IPS-18a (cell line): ENCODE measurements around the gene CENPM.

ENCODE experiments used
- H3K27ac ChIP-seq: one replicate; pipeline ENCODE4 v1.5.1; 2013; ENCODE audit warnings: low read length
- H3K27me3 ChIP-seq: one replicate; pipeline ENCODE4 v1.6.1; 2013; ENCODE audit warnings: mild to moderate bottlenecking, low read length; ENCODE audit not compliant: control insufficient read depth, insufficient read depth
- H3K36me3 ChIP-seq: one replicate; pipeline ENCODE4 v1.6.1; 2013; ENCODE audit warnings: low read depth, low read length; ENCODE audit not compliant: control insufficient read depth
- H3K4me1 ChIP-seq: one replicate; pipeline ENCODE4 v1.6.1; 2013; ENCODE audit warnings: low read depth, low read length; ENCODE audit not compliant: control insufficient read depth
- H3K4me3 ChIP-seq: one replicate; pipeline ENCODE4 v1.5.1; 2013; ENCODE audit warnings: low read length
- H3K9ac ChIP-seq: one replicate; pipeline ENCODE4 v1.6.1; 2013; ENCODE audit warnings: mild to moderate bottlenecking, low read length, moderate library complexity
- H3K9me3 ChIP-seq: one replicate; pipeline ENCODE4 v1.6.1; 2013; ENCODE audit warnings: low read depth, low read length; ENCODE audit not compliant: control insufficient read depth

CENPM gene

DNA sequence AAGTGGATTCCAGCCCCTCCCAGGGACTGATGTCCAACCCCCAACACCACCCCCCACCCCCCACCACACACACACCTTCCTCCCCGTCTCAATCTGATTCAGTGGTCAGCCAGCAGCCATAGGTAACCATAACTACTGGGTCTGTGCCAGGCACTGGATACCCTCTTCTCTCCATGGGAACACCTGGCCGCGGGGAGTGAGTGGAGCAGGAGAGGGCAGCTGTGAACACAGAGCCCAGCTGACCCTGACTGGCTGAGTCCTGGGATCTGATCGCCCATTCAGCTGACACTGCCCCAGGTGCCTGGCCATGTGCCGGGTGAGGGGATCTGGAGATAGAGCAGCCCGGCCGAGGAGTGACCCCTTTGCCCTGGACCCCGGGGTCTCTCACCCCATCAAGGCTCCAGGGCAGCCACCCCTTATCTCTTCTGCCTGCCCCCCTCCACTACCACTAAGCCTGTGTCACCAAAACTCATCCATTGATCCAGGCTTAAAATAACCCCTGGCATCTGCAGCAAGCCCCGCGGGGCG, 29.5 kb downstream of the CENPM start:
- H3K36me3 ChIP-seq = no peaks in the 10 kb centered on the region
- H3K9me3 ChIP-seq = no peaks in the 10 kb centered on the region
- H3K4me1 ChIP-seq = no peaks in the 10 kb centered on the region
- no peak overlapping the region for H3K27ac ChIP-seq
- H3K27me3 ChIP-seq = peaks cover 96% of the 10 kb centered on the region
- no peak overlapping the region for H3K4me3 ChIP-seq
- no peak overlapping the region for H3K9ac ChIP-seq

DNA sequence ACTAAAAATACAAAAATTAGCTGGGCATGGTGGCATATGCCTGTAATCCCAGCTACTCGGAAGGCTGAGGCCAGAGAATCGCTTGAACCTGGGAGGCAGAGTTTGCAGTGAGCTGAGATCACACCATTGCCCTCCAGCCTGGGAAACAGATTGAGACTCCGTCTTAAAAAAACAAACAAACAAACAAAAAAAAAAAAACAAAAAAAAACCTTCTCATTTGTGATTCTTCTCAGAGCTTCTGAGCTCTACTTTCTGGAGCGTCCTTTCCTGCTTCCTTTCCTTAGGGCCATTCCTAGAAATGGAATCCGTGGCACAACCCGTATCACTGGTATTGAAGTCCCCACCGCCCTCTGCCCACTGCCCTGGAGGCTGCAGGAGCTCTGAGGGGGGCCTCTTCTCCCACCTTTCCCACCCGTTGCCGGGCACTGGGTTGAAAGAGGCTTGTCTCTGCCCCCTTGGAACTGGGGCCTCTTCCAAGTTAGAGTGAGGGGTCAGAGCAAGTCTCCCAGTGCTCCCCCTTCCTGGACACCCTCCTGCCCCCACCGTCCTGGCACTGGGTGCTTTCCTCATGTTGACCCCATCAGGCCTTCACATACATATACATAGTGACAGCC, 30.1 kb downstream of the CENPM start:
- Histone ChIP-seq H3K36me3 (no peaks in the 10 kb centered on the region), H3K4me1 (no peaks in the 10 kb centered on the region), H3K27ac (no peak overlapping the region), H3K4me3 (no peak overlapping the region), H3K9ac (no peak overlapping the region), H3K27me3 (peaks cover 96% of the 10 kb centered on the region), H3K9me3 (no peaks in the 10 kb centered on the region)

DNA sequence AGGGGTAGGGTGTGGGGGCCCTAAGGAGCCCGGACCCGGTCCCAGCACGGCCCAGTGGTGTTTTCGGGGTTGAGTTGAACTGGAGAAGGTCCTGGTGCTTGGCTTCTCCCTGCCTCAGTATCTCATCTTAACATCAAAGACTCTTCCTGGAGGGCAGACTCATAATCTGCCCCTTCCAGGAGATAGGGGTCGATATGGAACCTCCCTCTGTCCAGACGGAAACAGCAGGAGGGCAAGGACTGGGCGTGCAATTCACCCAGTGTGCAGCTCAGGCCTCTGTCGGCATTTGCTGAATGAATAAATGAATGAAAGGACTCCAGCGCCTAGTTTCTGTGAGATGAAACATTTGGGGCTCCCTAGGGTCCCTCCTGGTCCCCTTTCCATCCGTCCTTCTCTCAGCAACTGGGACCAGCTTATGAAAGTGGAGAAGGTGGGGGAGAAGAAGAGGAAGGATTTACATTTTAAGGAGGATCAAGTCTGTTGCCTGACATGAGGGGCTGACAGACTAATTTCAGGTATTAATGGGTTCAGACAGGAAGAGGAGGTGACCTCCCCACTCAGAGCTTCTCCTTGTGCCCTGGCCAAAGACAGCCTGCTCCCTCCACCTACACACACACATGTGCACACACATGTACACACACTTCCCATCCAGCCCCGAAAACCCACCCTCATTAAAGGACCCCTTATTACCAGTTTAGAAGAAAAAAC, 31.0 kb downstream of the CENPM start:
- Histone ChIP-seq H3K27ac (no peak overlapping the region), H3K36me3 (no peaks in the 10 kb centered on the region), H3K27me3 (peaks cover 98% of the 10 kb centered on the region), H3K9me3 (no peaks in the 10 kb centered on the region), H3K9ac (no peak overlapping the region), H3K4me3 (peak overlapping the region; percentile 48), H3K4me1 (no peaks in the 10 kb centered on the region)

DNA sequence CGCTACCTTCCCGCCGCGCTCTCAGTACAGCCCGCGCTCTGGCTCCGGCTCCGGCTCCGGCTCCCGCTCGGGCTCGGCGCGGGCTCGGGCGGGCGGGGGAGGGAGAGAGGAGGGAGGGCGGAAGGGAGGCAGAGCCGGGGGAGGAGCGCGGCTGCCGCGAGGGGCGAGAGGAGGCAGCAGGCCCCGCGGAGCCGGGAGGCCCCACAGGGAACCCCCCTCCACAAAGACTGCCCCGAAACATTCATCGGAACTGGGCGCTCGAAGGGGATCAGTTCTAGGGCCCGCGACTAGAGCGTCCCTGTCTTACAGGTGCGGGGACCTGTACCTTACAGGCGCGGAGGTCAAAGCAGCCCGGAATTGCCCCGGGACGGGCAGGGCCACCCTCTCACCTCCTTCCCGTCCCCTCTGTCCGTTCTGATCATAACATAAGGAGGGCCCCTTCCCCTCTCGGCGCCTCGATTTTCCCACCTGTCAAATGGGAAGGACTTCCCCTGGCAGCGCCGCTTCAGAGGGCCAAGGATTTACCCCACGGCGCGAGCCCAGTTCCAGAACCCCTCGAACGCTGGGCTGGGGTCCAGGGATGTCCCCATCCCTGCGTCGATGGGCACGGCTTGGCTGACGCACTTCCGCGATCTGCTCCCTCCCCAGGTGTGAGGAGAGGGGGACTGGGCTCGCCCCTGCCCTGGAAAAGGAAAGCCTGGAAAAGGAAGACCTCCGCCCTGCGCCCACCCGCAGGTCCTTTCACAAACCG, 31.7 kb downstream of the CENPM start, which contains the start of gene SHISA8:
Gene SHISA8, minus strand, starts transcription at position 40 of the 751 bp plus-strand sequence. CDS start 407 bp downstream, outside the sequence.
- no peak within 1 kb of the TSS for H3K27ac ChIP-seq
- peaks cover 98% of the 10 kb centered on the region for H3K27me3 ChIP-seq

DNA sequence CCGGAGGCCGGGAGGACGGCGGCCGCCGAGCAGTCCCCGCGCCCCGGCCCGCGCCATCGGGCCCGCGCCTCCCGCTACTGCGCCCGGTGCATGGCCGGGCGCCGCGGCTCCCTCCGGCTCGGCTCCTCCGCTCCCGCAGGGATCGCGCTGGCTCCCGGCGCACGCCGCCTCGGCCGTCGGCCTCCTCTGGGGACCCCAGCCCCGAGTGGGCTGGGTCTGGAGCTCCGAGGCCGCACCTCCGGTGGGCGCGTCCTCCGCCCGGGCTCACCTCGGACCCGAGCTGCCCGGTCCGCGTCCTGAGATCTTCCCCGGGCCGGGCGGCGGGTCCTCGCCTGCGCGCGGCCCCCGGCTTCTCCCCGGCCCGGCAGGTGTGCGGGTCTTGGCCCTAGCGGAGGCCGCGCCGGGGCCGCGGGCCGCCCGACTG, 32.3 kb downstream of the CENPM start:
- no peaks in the 10 kb centered on the region for H3K4me1 ChIP-seq
- H3K9me3 ChIP-seq = no peaks in the 10 kb centered on the region
- no peak overlapping the region for H3K27ac ChIP-seq
- no peaks in the 10 kb centered on the region for H3K36me3 ChIP-seq
- H3K4me3 ChIP-seq = no peak overlapping the region
- peaks cover 100% of the 10 kb centered on the region for H3K27me3 ChIP-seq
- no peak overlapping the region for H3K9ac ChIP-seq

More for the DNA sequence above, 31.7 kb downstream of the CENPM start, which contains the start of gene SHISA8:
- no peaks in the 10 kb centered on the region for H3K36me3 ChIP-seq
- no peaks in the 10 kb centered on the region for H3K4me1 ChIP-seq
- peak within 1 kb of the TSS; percentile 48 for H3K4me3 ChIP-seq
- no peak within 1 kb of the TSS for H3K9ac ChIP-seq
- no peaks in the 10 kb centered on the region for H3K9me3 ChIP-seq

DNA sequence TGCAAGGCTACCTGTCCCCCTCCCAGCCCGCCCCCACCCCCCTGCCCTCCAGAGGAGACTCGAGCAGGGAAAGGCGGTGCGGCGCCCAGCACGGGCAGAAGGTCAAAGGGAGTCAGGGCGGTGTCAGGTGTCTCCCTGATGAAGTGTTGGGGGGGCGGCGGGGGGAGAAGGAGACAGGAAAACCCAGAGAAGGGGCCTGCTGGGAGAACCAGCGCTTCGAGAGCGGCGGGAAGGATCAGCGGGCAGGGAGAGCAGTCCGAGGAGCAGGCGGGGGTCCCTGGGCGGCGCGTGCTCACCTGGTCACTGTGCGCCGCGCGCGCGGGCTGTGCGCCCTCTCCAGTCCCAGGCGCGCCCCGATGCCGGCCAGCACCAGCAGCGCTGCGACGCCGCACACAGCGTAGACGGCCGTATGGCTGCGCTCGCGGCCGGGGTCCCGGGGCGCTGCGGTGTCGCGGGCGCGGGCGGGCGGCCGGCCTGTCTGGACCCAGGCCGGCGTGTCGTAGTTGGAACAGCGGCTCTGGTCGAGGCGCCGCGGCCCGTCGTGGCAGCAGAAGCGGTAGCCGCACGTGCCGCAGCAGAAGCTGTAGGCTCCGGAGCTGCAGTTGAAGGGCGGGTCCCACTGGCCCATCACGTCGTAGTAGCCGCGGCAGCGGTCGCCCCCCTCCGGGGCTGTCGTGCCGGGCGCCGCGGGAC, 33.0 kb downstream of the CENPM start:
- Histone ChIP-seq H3K27ac (no peak overlapping the region), H3K27me3 (peaks cover 100% of the 10 kb centered on the region), H3K4me3 (no peak overlapping the region), H3K9me3 (no peaks in the 10 kb centered on the region), H3K4me1 (no peaks in the 10 kb centered on the region), H3K9ac (no peak overlapping the region), H3K36me3 (no peaks in the 10 kb centered on the region)

DNA sequence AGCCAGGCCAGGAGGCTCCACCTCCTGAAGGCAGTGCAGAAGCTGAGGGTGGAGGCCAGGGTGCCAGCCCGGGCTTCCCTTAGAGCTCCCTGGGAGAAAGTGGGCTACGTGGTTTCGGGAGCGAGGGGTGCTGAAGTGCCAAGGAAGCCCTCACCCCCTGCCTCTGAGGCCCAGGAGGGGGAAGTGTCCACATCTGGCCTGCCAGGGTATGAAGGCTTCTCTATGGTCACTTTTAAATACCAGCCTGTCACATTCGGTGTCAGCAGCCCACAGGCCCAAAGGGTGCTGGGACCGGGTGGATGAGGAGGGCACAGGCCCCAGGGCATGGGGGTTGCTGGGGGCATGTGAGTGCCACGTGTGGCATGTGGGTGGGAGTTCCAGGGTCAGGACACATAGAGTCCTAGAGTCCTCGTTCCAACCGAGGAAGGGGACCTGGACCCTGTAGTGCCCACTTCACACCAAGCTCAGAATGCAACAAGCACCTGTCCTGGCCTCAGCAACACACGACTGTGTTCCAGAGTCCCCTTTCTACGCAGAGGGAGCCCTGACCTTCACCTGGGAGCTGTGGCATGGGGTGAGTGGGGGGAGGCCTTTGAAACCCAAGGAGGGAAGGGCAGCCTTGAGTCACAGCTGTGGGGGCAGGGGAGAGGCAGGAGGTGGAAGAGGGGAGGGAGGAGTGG, 33.8 kb downstream of the CENPM start:
- H3K36me3 ChIP-seq = no peaks in the 10 kb centered on the region
- H3K9ac ChIP-seq = no peak overlapping the region
- H3K27me3 ChIP-seq = peaks cover 100% of the 10 kb centered on the region
- no peak overlapping the region for H3K27ac ChIP-seq
- no peaks in the 10 kb centered on the region for H3K9me3 ChIP-seq
- no peak overlapping the region for H3K4me3 ChIP-seq
- H3K4me1 ChIP-seq = no peaks in the 10 kb centered on the region

DNA sequence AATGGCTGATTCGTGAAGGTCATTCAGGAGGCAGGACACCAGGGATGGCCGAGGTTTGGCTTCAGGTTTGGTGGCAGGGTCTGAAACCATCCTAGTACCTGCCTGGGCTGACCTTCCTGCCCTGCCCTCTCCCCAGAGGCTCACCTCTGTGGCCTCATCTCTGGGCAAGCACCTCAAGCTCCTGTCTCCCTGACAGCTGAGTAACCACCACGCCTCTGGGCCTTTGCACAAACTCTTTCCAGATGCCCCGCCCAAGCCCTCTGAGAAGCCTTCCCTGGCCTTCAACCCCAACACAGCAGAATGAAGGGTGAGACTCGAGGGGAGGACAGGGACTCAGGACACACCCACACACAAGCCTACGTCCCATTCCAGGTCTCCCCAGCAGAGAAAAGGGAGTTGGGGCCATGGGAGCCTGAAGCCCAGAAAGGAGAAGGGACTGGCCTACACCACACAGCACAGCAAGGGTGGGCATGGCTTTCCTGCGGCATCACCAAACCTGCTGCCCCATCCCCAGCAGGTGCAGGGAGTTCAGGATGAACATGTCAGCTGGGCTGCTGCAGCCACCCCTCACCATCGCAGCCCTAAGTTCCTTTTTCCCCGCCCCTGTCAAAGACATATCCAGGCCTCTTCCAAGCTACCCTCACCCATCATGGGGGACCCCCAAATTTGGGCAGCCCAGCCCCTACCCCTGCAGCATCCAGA, 34.5 kb downstream of the CENPM start:
- Histone ChIP-seq H3K9me3 (no peaks in the 10 kb centered on the region), H3K27me3 (peaks cover 96% of the 10 kb centered on the region), H3K4me1 (no peaks in the 10 kb centered on the region), H3K9ac (no peak overlapping the region), H3K4me3 (no peak overlapping the region), H3K36me3 (no peaks in the 10 kb centered on the region), H3K27ac (no peak overlapping the region)

DNA sequence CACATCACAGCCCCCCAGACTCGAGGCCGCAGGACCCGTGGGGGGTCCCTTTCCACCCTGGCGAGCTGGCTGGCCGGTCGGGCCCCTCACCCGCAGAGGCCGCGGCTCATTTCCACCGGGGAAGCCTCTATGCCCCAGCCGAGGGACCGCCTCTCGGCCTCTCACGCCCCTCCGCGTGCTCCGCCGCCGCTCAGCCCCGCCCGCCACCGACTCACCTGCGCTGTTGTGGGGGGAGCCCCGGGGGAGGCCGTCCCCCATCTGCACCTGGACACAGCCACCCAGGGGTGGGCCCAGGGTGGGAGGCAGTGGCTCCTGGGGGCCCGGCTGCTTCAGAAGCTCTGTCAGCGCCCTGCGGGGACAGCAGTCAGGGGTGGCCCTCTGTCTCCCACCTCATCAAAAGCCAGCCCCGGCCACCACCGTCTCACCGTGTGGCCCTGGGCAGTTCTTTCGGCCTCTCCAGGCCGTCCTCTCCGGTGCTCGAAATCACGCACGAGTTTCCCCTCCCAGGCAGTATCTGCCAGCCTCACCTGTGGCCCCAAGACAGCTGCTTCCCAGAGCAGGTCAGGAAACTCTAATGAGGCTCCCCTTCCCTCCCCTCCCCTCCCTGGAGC, 35.8 kb downstream of the CENPM start:
- Histone ChIP-seq H3K27ac (no peak overlapping the region), H3K4me1 (no peaks in the 10 kb centered on the region), H3K9me3 (no peaks in the 10 kb centered on the region), H3K9ac (no peak overlapping the region), H3K27me3 (peaks cover 82% of the 10 kb centered on the region), H3K4me3 (no peak overlapping the region), H3K36me3 (no peaks in the 10 kb centered on the region)
